GM23248 (cell line): ENCODE results near the gene PCA3. TPM values are rescaled to one million over a fixed set of nuclear protein-coding genes. Genes with fewer than 3 reads are reported as not detected.

ENCODE experiments used
- DNase-seq: peaks from one replicate; pipeline ENCODE4 v3.0.0-alpha.2; 2015
- H2AFZ ChIP-seq: fragments of 200-600 bp; sonication (generic); 2 replicates; pipeline ENCODE4 v1.6.1; 2016; ENCODE audit warnings: antibody characterized with exemption
- H3F3A ChIP-seq: fragments of 200-600 bp; sonication (generic); 2 replicates; pipeline ENCODE4 v1.6.1; 2016; ENCODE audit warnings: mild to moderate bottlenecking, antibody characterized with exemption, mixed run types; ENCODE audit not compliant: insufficient read depth
- H3K27ac ChIP-seq: fragments of 200-600 bp; sonication (generic); 2 replicates; pipeline ENCODE4 v1.5.1; 2016; ENCODE audit warnings: mild to moderate bottlenecking
- H3K27me3 ChIP-seq: fragments of 200-600 bp; sonication (generic); replicated peaks from 2 replicates; pipeline ENCODE4 v1.6.1; 2016; ENCODE audit warnings: mild to moderate bottlenecking; ENCODE audit not compliant: insufficient read depth
- H3K36me3 ChIP-seq: fragments of 200-600 bp; sonication (generic); 2 replicates; pipeline ENCODE4 v1.6.1; 2016; ENCODE audit warnings: low read depth, mild to moderate bottlenecking
- H3K4me1 ChIP-seq: fragments of 200-600 bp; sonication (generic); 2 replicates; pipeline ENCODE4 v1.6.1; 2016; ENCODE audit warnings: mild to moderate bottlenecking; ENCODE audit not compliant: insufficient read depth
- H3K4me2 ChIP-seq: fragments of 200-600 bp; sonication (generic); one replicate; pipeline ENCODE4 v1.6.1; 2016; ENCODE audit warnings: mild to moderate bottlenecking; ENCODE audit not compliant: unreplicated experiment
- H3K4me3 ChIP-seq: fragments of 200-600 bp; sonication (generic); 2 replicates; pipeline ENCODE4 v1.5.1; 2016; ENCODE audit warnings: mild to moderate bottlenecking
- H3K79me2 ChIP-seq: fragments of 200-600 bp; sonication (generic); 2 replicates; pipeline ENCODE4 v1.6.1; 2016; ENCODE audit warnings: mild to moderate bottlenecking; ENCODE audit not compliant: insufficient read depth
- H3K9ac ChIP-seq: fragments of 200-600 bp; sonication (generic); 2 replicates; pipeline ENCODE4 v1.6.1; 2016; ENCODE audit warnings: mild to moderate bottlenecking
- H3K9me2 ChIP-seq: fragments of 200-600 bp; sonication (generic); 2 replicates; pipeline ENCODE4 v1.6.1; 2016; ENCODE audit warnings: mixed run types, mild to moderate bottlenecking, moderate library complexity; ENCODE audit not compliant: insufficient read depth
- H3K9me3 ChIP-seq: fragments of 200-600 bp; sonication (generic); one replicate; pipeline ENCODE4 v1.6.1; 2017; ENCODE audit warnings: low read depth
- H4K20me1 ChIP-seq: fragments of 200-600 bp; sonication (generic); 2 replicates; pipeline ENCODE4 v1.6.0; 2016; ENCODE audit not compliant: insufficient read depth
- EZH2 ChIP-seq: fragments of 200-600 bp; sonication (generic); IDR thresholded peaks from 2 replicates; pipeline ENCODE4 v1.6.1; 2018; ENCODE audit warnings: antibody characterized with exemption, mild to moderate bottlenecking; ENCODE audit not compliant: insufficient read depth, poor library complexity, severe bottlenecking
- EZH2phosphoT487 ChIP-seq: fragments of 200-600 bp; sonication (generic); IDR thresholded peaks from 2 replicates; pipeline ENCODE4 v1.6.1; 2018; ENCODE audit warnings: antibody characterized with exemption, moderate library complexity, mild to moderate bottlenecking, low read depth; ENCODE audit not compliant: insufficient read depth
- WGBS, 2 experiments: methylation state at CpG; one replicate each; pipeline ENCODE4 v1.1.6; 2015 to 2017; ENCODE audit warnings: low lambda C conversion rate in 2 of 2, low coverage in 1 of 2; ENCODE audit errors: missing lambda C conversion rate in 2 of 2; 5-methylcytosine and 5-hydroxymethylcytosine counted together
- in situ Hi-C: fragments of 300-500 bp; cut with MboI; formaldehyde crosslinking; loops from 2 replicates; pipeline ENCODE4 v1.15.0; 2020
- polyA plus RNA-seq: library from polyadenylated mRNA; unstranded; fragments of >200 nt; fragmentation: Nextera tagmentation; extraction: Ambion mirVana; gene quantifications from 2 replicates; pipeline ENCODE4 v1.2.1, GENCODE V29; 2016
- total RNA-seq: library from RNA; depleted of rRNA; stranded (reverse); fragments of >200 nt; shearing (Covaris generic); gene quantifications from 2 replicates; pipeline ENCODE4 v1.2.3, GENCODE V29; 2014

The PCA3 gene
- total and polyA plus RNA-seq, 2 experiments from 2014 or later, result not detected

- Histone ChIP-seq H3K9me3 (no peaks in the 10 kb centered on the region), H3K79me2 (no peaks in the 10 kb centered on the region), H3K9me2 (no peaks in the 10 kb centered on the region), H4K20me1 (no peaks in the 10 kb centered on the region), H3K36me3 (no peaks in the 10 kb centered on the region), H3K27me3 (no peaks in the 10 kb centered on the region), H3K4me3 (no peak overlapping the region), H2AFZ (no peak overlapping the region), H3K9ac (no peak overlapping the region), H3K27ac (no peak overlapping the region), H3F3A (no peaks in the 10 kb centered on the region), H3K4me1 (no peaks in the 10 kb centered on the region), H3K4me2 (no peak overlapping the region)
- TF ChIP-seq EZH2phosphoT487 (no peak), EZH2 (no peak)
- in situ Hi-C loops, result no loop called here
- DNase-seq, result no peak
- 69 to 72% methylated on average over 8 of the region's 8 CpGs for WGBS, 2 experiments
These were observed 34.1 kb upstream of the PCA3 start for GRCh38 chr9:76729980-76730737.

GRCh38 chr9:76730801-76731200 is 33.4 kb upstream of the PCA3 start:
- no peak overlapping the region for H3K4me2 ChIP-seq
- H3K9me2 ChIP-seq, result no peaks in the 10 kb centered on the region
- H3K79me2 ChIP-seq, result no peaks in the 10 kb centered on the region
- 82 to 87% methylated on average over 6 of the region's 6 CpGs for WGBS, 2 experiments
- no peaks in the 10 kb centered on the region for H3F3A ChIP-seq
- no peak overlapping the region for H2AFZ ChIP-seq
- no peak overlapping the region for H3K4me3 ChIP-seq
- no peaks in the 10 kb centered on the region for H3K27me3 ChIP-seq
- no peaks in the 10 kb centered on the region for H4K20me1 ChIP-seq
- TF ChIP-seq EZH2, result no peak
- TF ChIP-seq EZH2phosphoT487, result no peak
- no peaks in the 10 kb centered on the region for H3K9me3 ChIP-seq
- DNase-seq, result no peak
- no peak overlapping the region for H3K9ac ChIP-seq
- H3K27ac ChIP-seq, result no peak overlapping the region
- H3K36me3 ChIP-seq, result no peaks in the 10 kb centered on the region
- H3K4me1 ChIP-seq, result no peaks in the 10 kb centered on the region
- in situ Hi-C loops, result no loop called here

GRCh38 chr9:76732341-76732958 is 31.8 kb upstream of the PCA3 start:
- whole genome bisulfite sequencing, 2 experiments, result 27 to 36% methylated on average over 3 of the region's 3 CpGs
- Histone ChIP-seq H3K4me3 (no peak overlapping the region), H3K4me2 (no peak overlapping the region), H4K20me1 (no peaks in the 10 kb centered on the region), H3K27ac (no peak overlapping the region), H3K9me2 (no peaks in the 10 kb centered on the region), H3K79me2 (no peaks in the 10 kb centered on the region), H3K9me3 (no peaks in the 10 kb centered on the region), H3K9ac (no peak overlapping the region), H2AFZ (no peak overlapping the region), H3K4me1 (no peaks in the 10 kb centered on the region), H3K36me3 (no peaks in the 10 kb centered on the region), H3K27me3 (no peaks in the 10 kb centered on the region), H3F3A (no peaks in the 10 kb centered on the region)
- no peak for TF ChIP-seq EZH2
- TF ChIP-seq EZH2phosphoT487, result no peak
- DNase-seq, result no peak
- in situ Hi-C loops, result no loop called here

- no peak overlapping the region for H3K9ac ChIP-seq
- peak; percentile 13 for DNase-seq
- WGBS, 2 experiments, result 94 to 100% methylated on average over 1 of the region's 1 CpG
- no peaks in the 10 kb centered on the region for H3K36me3 ChIP-seq
- no peak overlapping the region for H3K27ac ChIP-seq
- H3F3A ChIP-seq, result no peaks in the 10 kb centered on the region
- no peak overlapping the region for H2AFZ ChIP-seq
- H3K79me2 ChIP-seq, result no peaks in the 10 kb centered on the region
- no peaks in the 10 kb centered on the region for H4K20me1 ChIP-seq
- no peaks in the 10 kb centered on the region for H3K4me1 ChIP-seq
- H3K9me3 ChIP-seq, result no peaks in the 10 kb centered on the region
- H3K9me2 ChIP-seq, result no peaks in the 10 kb centered on the region
- H3K4me2 ChIP-seq, result no peak overlapping the region
- TF ChIP-seq EZH2, result no peak
- TF ChIP-seq EZH2phosphoT487, result no peak
- no peak overlapping the region for H3K4me3 ChIP-seq
- H3K27me3 ChIP-seq, result no peaks in the 10 kb centered on the region; the same call in 1 of the 2 replicates
- in situ Hi-C loops, result no loop called here
These were observed 31.1 kb upstream of the PCA3 start for GRCh38 chr9:76733096-76733495.
